HUDEP-2 (cell line): ENCODE results near the gene TSPAN9.

Source experiments
- DNase-seq, 76 experiments: peaks; one replicate each; lab custom pipeline; 2025; ENCODE audit not compliant: unreplicated experiment in 76 of 76; lab: John Stamatoyannopoulos, UW

TSPAN9 gene

GRCh38 chr12:3075315-3075714, 1.9 kb upstream of the TSPAN9 start:
- no peak for DNase-seq

DNA sequence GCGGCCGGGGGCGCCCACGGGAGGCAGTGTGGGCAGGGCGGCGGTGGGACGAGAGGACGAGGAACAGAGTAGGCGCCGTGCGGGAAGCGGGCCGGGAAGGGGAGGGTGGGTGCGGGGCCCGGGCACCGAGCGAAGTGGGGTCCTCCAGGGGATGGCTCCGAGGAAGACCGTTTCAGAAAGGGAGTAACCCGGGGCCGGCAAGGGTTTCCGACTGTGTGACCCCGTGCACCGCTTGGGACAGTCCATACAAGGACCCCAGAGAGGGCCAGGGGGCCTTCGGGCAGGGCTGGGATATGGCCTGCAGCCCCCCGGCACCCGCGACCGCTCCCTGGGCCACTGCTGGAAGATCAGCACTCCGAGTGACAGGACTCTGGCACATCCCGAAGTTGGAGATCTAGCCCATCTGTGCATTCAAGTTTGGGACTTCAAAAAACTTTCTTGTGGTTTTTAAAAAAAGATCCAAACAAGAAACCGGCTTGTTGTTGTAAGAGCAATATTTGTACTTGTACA, 448 bp downstream of the TSPAN9 start:
- DNase-seq, result no peak

DNA sequence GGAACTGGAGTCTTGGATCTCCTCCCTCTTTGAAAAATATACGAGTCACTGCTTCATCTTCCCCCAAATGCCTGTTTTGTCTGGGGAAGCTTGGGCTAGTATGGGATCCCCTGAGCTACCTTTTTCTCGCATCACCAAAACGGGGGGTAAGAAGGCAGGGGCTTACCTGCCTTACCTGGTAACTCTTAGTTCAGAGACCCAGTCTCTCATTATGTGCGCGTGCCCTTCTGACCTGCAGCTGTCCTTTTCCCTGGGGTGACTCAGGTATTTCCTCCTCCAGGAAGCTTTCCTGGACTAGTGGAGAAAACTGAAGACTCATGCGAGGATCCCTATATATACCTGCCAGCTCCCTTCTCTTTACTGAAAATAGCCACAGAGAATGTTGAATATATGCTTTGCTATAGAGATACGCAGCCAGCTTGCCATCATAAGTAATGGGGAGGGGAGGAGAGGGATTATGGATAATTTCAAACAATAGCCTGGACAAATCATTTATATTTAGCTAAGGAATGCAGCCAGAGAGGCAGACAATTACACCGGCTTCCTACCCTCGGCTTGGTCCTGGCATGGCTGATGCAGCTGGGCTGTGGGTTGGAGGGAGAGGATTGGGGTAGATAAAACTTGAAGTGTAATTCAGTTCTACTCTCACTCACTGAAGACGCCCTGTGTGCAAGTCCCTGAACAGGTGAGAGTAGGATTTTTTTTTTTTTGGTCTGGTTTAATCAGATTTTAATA, 1.1 kb downstream of the TSPAN9 start:
- no peak for DNase-seq

GRCh38 chr12:3081091-3081490, 3.9 kb downstream of the TSPAN9 start:
- DNase-seq, result no peak

GRCh38 chr12:3081886-3082285, 4.7 kb downstream of the TSPAN9 start:
- no peak for DNase-seq

GRCh38 chr12:3083241-3083920, 6.2 kb downstream of the TSPAN9 start:
- no peak for DNase-seq

- DNase-seq, result no peak
Observed at GRCh38 chr12:3083921-3084347, 6.8 kb downstream of the TSPAN9 start.

- DNase-seq, result no peak
Observed at GRCh38 chr12:3084742-3085141, 7.6 kb downstream of the TSPAN9 start.

GRCh38 chr12:3085341-3086139, 8.4 kb downstream of the TSPAN9 start:
- DNase-seq, result no peak

DNA sequence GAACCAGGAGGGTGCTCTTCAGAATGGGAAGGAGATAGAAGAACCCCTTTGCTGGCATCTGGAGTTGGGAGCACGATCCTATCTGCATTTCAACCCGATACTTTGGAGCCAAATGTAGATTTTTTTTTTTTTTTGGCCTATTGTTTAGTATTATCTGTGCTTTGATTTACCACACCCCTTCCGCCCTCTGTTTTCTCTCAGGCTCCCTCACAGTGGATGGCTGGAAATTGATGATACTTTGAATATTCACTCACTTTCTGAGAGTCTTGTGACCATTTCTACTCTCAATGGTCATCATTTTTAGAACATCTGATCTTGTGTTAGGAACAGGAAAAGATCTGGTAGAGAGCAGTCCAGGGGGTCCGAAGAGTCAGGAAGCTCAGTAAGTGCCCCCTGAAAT, 9.0 kb downstream of the TSPAN9 start:
- DNase-seq, result no peak

DNA sequence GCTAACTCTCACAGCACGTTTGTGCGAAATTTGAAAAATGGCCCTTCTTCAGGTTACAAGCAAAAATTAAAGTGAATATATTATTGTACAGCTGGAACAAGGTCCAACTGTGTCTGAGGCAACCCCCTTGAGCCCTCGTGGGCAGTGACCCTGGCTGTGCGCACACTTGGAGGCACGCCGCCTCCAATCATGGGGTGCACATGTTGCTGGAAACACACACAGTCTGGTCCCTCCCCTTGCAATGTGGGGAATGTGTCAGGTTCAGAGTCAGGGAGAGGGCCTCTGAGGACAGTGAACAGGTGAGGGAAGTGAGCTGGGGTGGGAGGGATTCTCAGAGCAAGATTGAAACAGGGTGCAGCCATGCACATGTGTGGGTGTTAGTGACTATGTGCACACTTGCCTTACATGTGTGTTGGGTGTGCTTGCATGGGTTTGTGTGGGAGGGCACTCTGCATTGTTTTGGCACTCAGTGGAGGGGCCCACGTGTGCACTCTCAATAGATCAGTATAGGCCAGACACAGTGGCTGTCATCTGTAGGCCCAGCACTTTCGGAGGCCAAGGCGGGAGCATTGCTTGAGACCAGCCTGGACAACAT, 9.6 kb downstream of the TSPAN9 start:
- no peak for DNase-seq

DNA sequence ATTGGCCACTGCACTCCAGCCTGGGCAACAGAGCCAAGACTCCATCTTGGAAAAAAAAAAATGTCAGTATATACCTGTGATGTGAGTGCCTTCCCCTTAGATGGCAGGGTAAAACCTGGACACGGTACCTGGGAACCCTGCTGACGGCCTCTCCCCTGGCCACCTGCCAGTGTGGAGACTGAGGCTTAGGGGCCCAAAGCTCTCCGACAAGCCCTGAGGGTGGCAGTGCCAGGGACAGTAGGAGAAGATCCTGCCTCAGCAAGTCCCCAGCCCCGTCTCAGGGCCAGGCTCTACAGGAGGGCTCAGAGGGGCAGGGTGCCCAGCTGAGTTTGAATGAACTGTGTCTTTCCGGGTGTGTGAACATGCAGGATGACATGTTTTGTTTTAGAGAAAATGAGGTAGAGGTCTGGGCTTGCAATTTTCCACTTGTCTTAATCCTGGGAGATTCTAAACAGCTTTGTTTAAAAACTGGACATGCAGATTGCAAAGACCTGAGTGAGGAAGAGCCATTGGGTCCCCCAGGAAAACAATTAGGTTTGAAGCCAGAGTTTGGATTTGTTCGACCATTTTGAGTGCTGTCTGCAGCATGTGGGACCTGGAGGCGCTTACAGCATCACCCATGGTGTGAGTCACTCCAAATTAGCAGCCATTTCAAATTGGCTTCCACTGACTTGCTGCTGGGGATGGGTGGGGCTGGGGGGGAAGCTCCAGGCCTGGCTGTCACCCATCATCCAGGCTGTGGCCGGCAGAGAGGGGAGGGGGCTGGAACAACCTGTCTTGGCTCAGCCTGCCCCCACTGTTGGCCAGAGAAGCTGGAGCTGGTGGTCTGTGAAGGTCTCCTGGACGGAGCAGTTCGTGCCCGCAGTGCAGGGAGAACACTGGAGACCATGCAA, 10.8 kb downstream of the TSPAN9 start:
- no peak for DNase-seq

DNA sequence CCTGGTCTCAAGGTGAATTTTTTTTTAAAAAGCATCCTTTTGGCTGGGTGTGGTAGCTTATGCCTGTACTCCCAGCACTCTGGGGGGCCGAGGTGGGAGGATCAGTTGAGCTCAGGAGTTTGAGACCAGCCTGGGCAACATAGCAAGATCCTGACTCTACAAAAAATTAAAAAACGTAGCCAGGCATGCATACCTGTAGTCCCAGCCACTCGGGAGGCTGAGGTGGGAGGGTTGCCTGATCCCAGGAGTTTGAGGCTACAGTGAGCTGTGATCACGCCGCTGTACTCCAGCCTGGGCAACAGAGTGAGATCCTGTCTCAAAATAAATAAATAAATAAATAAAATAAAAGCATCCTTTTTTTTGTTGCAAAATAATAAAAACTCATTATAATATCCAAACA, 12.4 kb downstream of the TSPAN9 start:
- DNase-seq, result no peak

DNA sequence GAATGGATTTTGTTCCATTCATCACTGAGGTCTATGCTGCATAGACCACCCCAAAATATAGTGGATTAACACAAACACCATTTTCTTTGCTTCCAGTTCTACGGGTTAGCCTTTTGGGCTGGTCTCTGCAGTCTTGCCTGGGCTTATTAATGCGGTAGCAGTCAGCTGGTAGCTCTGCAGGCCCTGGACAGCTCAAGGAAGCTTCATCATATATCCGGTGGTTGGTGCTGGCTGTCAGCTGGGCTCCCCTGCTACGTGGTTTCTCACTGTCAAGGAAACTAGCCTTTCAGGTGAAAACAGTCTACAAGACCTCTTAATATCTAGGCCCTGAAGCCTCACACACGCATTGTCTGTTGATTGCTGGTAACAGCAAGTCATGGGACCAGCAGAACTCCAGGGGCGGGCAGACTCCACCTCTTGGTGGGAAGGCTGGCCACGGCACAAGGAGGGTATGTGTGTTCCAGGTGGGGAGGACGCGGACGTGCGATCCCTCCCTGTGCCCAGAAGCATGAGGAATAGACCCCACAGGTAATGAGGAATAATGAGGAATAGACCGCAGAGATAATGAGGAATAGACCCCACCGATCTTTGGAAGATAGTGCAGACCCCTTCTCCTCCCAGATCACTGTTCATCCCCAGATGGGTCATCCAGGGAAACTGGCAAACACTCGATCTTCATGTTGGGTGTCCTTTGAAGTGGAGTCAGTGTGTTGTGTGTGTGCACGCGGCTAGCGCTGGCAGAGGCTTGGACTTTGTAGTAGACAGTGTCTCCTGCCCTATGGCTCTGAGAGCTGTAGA, 13.3 kb downstream of the TSPAN9 start:
- DNase-seq, result no peak

DNA sequence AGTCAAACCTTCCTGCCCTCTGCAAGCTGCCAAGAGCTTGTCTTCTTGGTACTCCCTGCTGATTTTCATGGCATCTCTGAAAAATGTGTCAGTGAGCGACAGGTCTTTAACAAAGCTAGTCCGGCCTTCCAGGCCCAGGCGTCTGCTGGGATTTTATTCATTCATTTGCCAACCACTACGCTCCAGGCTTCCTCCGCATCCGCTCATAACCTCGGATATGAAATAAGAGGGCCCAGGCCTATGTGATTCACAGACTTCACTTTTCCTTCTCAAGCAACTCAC, 13.8 kb downstream of the TSPAN9 start:
- no peak for DNase-seq

GRCh38 chr12:3091382-3092241, 14.4 kb downstream of the TSPAN9 start:
- no peak for DNase-seq

- DNase-seq, result no peak
Observed at GRCh38 chr12:3092764-3093163, 15.6 kb downstream of the TSPAN9 start.

DNA sequence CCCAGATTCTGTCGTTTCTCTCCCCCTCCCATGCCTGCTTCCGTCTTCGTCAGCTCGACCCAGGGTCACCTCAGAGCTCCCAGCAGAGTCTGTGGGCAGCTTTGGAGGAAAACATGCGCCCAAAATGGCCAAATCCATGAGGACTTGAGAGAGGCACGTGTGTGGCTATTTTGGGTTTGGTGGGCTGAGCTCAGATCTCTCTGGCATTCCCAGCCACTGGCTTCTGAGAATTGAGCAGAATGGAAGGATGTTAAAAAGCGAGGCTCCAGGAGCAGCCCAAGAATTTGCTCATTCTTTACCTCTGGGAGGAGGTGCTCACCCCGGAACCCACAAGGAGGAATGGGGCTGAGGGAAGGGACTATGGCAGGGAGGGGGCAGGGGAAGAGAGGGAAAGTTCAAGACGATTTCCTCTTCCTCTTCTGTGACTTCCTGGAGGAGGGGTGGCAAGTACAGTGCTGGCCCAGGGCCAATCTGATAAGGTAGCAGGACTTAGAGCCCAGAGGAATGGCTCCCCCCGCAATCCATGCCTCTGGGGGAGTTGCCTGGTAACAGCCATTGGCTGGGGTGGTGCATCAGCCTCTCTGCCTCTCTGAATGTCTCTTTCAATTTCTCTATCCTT, 20.1 kb downstream of the TSPAN9 start:
- peak in 67 of 76 experiments; percentile 4 to 78 (median 49) for DNase-seq
